ENCODE data around the gene LRRC23.

GRCh38 chr12:6915789-6916285, 11.2 kb downstream of the LRRC23 start:
- TF ChIP-seq CTCF (conservative IDR thresholded peaks at IDR 0.05; ENCODE audit: low read depth in 2 of 2) (no peak), POLR2AphosphoS5 (IDR thresholded peaks at IDR 0.05; ENCODE audit: low read depth) (no peak), ZNF331 (CRISPR knock-in tag; IDR thresholded peaks at IDR 0.05; ENCODE audit: low read depth) (no peak), EZH2phosphoT487 (IDR thresholded peaks at IDR 0.05; ENCODE audit: unreplicated experiment) (no peak), EZH2 (IDR thresholded peaks at IDR 0.05; ENCODE audit: low read depth, unreplicated experiment) (no peak), REST (IDR thresholded peaks at IDR 0.05; ENCODE audit: unreplicated experiment) (no peak), STAT1 (IDR thresholded peaks at IDR 0.05; ENCODE audit: unreplicated experiment) (no peak)
- TF ChIP-seq, protein P1, sequence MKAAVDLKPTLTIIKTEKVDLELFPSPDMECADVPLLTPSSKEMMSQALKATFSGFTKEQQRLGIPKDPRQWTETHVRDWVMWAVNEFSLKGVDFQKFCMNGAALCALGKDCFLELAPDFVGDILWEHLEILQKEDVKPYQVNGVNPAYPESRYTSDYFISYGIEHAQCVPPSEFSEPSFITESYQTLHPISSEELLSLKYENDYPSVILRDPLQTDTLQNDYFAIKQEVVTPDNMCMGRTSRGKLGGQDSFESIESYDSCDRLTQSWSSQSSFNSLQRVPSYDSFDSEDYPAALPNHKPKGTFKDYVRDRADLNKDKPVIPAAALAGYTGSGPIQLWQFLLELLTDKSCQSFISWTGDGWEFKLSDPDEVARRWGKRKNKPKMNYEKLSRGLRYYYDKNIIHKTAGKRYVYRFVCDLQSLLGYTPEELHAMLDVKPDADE (IDR thresholded peaks at IDR 0.05): no peak

Data from GM23338 (cell line).